PC-9 (cell line): ENCODE measurements around the gene MID1IP1.

Experiments used
- CTCF ChIP-seq: fragments of 200-600 bp; sonication (generic); conservative IDR thresholded peaks from 2 replicates; pipeline ENCODE4 v1.6.1; 2017; ENCODE audit warnings: mixed run types, antibody characterized with exemption, mild to moderate bottlenecking, moderate library complexity
- EZH2 ChIP-seq: fragments of 200-600 bp; sonication (generic); IDR thresholded peaks from 2 replicates; pipeline ENCODE4 v1.8.0; 2017; ENCODE audit warnings: antibody characterized with exemption, low read depth

GRCh38 chrX:38819163-38819562 is 17.9 kb downstream of the MID1IP1 start:
- TF ChIP-seq CTCF (no peak), EZH2 (no peak)
